H1 (cell line): ENCODE measurements around the gene TM4SF20. TPM values are rescaled to one million over a fixed set of nuclear protein-coding genes. Genes with fewer than 3 reads are reported as not detected.

Source experiments
- ATF3 ChIP-seq: IDR thresholded peaks from 2 replicates; pipeline ENCODE4 v1.6.1; 2011; ENCODE audit warnings: low read depth, mild to moderate bottlenecking, low read length; ENCODE audit not compliant: insufficient read depth
- PHF8 ChIP-seq: fragments of 200-600 bp; sonication (generic); conservative IDR thresholded peaks from 2 replicates; pipeline ENCODE4 v1.7.1; 2012; ENCODE audit warnings: low read depth, mild to moderate bottlenecking, inconsistent platforms, low read length, moderate library complexity
- SIN3A ChIP-seq, 2 experiments: IDR thresholded peaks in 1 of 2; conservative IDR thresholded peaks in 1 of 2; 2 replicates each; pipeline ENCODE4 v1.6.1; 2011 to 2012; ENCODE audit warnings: low read length in 2 of 2, improper control_type of control experiment in 1 of 2, low read depth in 1 of 2, mild to moderate bottlenecking in 1 of 2
- TCF12 ChIP-seq: IDR thresholded peaks from 2 replicates; pipeline ENCODE4 v1.6.1; 2011; ENCODE audit warnings: low read depth, mild to moderate bottlenecking, low read length
- polyA plus RNA-seq, 7 experiments: library from polyadenylated mRNA; depleted of rRNA in 3 of 7; stranded (reverse) in 5 of 7; unstranded in 2 of 7; fragments of >200 nt in 5 of 7; fragments of 200-250 nt in 2 of 7; gene quantifications; 1 replicate in 5 of 7; 2 replicates in 1 of 7; 4 replicates in 1 of 7; pipeline versions ENCODE4 v1.2.1 to v1.2.3, GENCODE V29; 2011 to 2013; ENCODE audit warnings: missing spikeins in 2 of 7, mixed read lengths in 2 of 7
- total RNA-seq: library from RNA; stranded (reverse); fragmentation: NEBNext Ultra II Directional; extraction: Animal tissue kit (Norgen Biotek cat#: 25700); gene quantifications from 2 replicates; pipeline ENCODE4 v1.2.1, GENCODE V29; 2021

Gene TM4SF20
- total and polyA plus RNA-seq, 2 of the 8 experiments (the other 6 are each of a cell fraction or from before 2014, with no cell fraction given): not detected

GRCh38 chr2:227394401-227394800, 15.3 kb upstream of the TM4SF20 start (continued):
- TF ChIP-seq SIN3A (conservative IDR thresholded peaks at IDR 0.05 in 1 of 2, IDR thresholded peaks at IDR 0.05 in 1 of 2; ENCODE audit: low read depth in 1 of 2, low read length in 2 of 2) (no peak), PHF8 (no peak), TCF12 (no peak), ATF3 (no peak)
